Measurements from ENCODE around the gene SLC25A22.

The SLC25A22 gene

GRCh38 chr11:786235-787083, 11.6 kb downstream of the SLC25A22 start:
- no peak overlapping the region for H3K9ac ChIP-seq (ENCODE audit: low read depth, low read length, poor library complexity, severe bottlenecking)

GRCh38 chr11:783581-784015, 14.5 kb downstream of the SLC25A22 start:
- Histone ChIP-seq H3K4me2 (ENCODE audit: low read depth, low read length, poor library complexity, severe bottlenecking) (no peak overlapping the region), H3K36me3 (ENCODE audit: insufficient read depth, low read length) (no peaks in the 10 kb centered on the region), H2AFZ (ENCODE audit: low read length) (no peak overlapping the region), H3K9me2 (replicated peaks; ENCODE audit: low read depth, low read length) (no peaks in the 10 kb centered on the region), H4K20me1 (ENCODE audit: insufficient read depth, low read length, poor library complexity, severe bottlenecking) (peaks cover 6% of the 10 kb centered on the region), H3K9ac (ENCODE audit: low read depth, low read length, poor library complexity, severe bottlenecking) (no peak overlapping the region), H3K9me3 (ENCODE audit: insufficient read depth, low read depth, low read length) (no peaks in the 10 kb centered on the region), H3F3A (ENCODE audit: low read depth) (no peaks in the 10 kb centered on the region), H3K27me3 (ENCODE audit: insufficient read depth, low read length, poor library complexity, severe bottlenecking) (no peaks in the 10 kb centered on the region), H3K79me2 (ENCODE audit: insufficient read depth, low read length) (peaks cover 9% of the 10 kb centered on the region; the same call in 1 of the 2 replicates), H3K4me3 (ENCODE audit: low read length, poor library complexity, severe bottlenecking) (no peak overlapping the region), H3K4me1 (ENCODE audit: insufficient read depth, low read length, poor library complexity, severe bottlenecking) (peaks cover 6% of the 10 kb centered on the region)
- TF ChIP-seq CTCF (conservative IDR thresholded peaks at IDR 0.05; ENCODE audit: low read length): no peak
- TF ChIP-seq EZH2phosphoT487 (IDR thresholded peaks at IDR 0.05; ENCODE audit: borderline replicate concordance): no peak

More at GRCh38 chr11:786235-787083, 11.6 kb downstream of the SLC25A22 start:
- Histone ChIP-seq H3K4me2 (ENCODE audit: low read depth, low read length, poor library complexity, severe bottlenecking) (no peak overlapping the region), H3K9me3 (ENCODE audit: insufficient read depth, low read depth, low read length) (no peaks in the 10 kb centered on the region), H3K27me3 (ENCODE audit: insufficient read depth, low read length, poor library complexity, severe bottlenecking) (no peaks in the 10 kb centered on the region), H3K36me3 (ENCODE audit: insufficient read depth, low read length) (no peaks in the 10 kb centered on the region), H3K4me3 (ENCODE audit: low read length, poor library complexity, severe bottlenecking) (no peak overlapping the region), H4K20me1 (ENCODE audit: insufficient read depth, low read length, poor library complexity, severe bottlenecking) (no peaks in the 10 kb centered on the region), H3K79me2 (ENCODE audit: insufficient read depth, low read length) (no peaks in the 10 kb centered on the region), H3K9me2 (replicated peaks; ENCODE audit: low read depth, low read length) (no peaks in the 10 kb centered on the region), H3F3A (ENCODE audit: low read depth) (no peaks in the 10 kb centered on the region), H3K4me1 (ENCODE audit: insufficient read depth, low read length, poor library complexity, severe bottlenecking) (no peaks in the 10 kb centered on the region), H2AFZ (ENCODE audit: low read length) (no peak overlapping the region)
- no peak for TF ChIP-seq EZH2phosphoT487 (IDR thresholded peaks at IDR 0.05; ENCODE audit: borderline replicate concordance)
- no peak for TF ChIP-seq CTCF (conservative IDR thresholded peaks at IDR 0.05; ENCODE audit: low read length)

- no peaks in the 10 kb centered on the region for H3K27me3 ChIP-seq (ENCODE audit: insufficient read depth, low read length, poor library complexity, severe bottlenecking)
- H3K79me2 ChIP-seq (ENCODE audit: insufficient read depth, low read length): peaks cover 19% of the 10 kb centered on the region
- H3K4me1 ChIP-seq (ENCODE audit: insufficient read depth, low read length, poor library complexity, severe bottlenecking): peaks cover 12% of the 10 kb centered on the region
- peaks cover 10% of the 10 kb centered on the region for H4K20me1 ChIP-seq (ENCODE audit: insufficient read depth, low read length, poor library complexity, severe bottlenecking)
- H3K4me2 ChIP-seq (ENCODE audit: low read depth, low read length, poor library complexity, severe bottlenecking): no peak overlapping the region
- H3F3A ChIP-seq (ENCODE audit: low read depth): no peaks in the 10 kb centered on the region
- no peaks in the 10 kb centered on the region for H3K36me3 ChIP-seq (ENCODE audit: insufficient read depth, low read length)
- no peak overlapping the region for H3K4me3 ChIP-seq (ENCODE audit: low read length, poor library complexity, severe bottlenecking)
- H3K9me2 ChIP-seq (replicated peaks; ENCODE audit: low read depth, low read length): no peaks in the 10 kb centered on the region
- no peak overlapping the region for H2AFZ ChIP-seq (ENCODE audit: low read length)
- H3K9me3 ChIP-seq (ENCODE audit: insufficient read depth, low read depth, low read length): no peaks in the 10 kb centered on the region
- no peak for TF ChIP-seq CTCF (conservative IDR thresholded peaks at IDR 0.05; ENCODE audit: low read length)
- no peak for TF ChIP-seq EZH2phosphoT487 (IDR thresholded peaks at IDR 0.05; ENCODE audit: borderline replicate concordance)
- no peak overlapping the region for H3K9ac ChIP-seq (ENCODE audit: low read depth, low read length, poor library complexity, severe bottlenecking)
Observed at GRCh38 chr11:782264-783174, 15.6 kb downstream of the SLC25A22 start.

Measured in Loucy (cell line).